ENCODE measurements around the gene SRGAP2C.
"Not testable (repeated sequence)": the region's sequence is repeated elsewhere in the genome, so short reads cannot be mapped to it uniquely, and the experiment has no call there.

DNA sequence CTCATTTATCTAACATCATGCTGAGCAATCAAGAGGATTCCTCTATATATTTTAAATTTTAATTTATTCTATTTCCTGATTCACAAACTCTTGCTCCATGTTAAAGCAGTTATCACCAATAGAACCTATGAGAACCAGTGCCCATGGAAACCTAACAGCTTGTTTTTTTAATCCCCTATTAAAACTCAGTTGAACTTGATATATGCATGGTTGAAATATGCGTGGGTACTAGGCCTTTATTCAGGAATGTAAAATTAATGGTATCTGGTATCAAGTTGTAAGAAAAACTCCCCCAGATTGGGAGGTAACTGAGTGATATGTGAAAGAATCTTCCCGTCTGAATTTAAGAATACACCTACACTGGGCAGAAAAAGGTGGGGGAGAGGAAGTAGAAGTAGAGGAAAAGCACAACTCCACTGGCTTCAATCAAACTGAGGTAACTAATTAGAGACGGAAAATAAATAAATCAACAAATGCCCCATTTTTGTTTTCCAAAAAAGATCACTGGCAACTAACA lies 16.6 kb upstream of the SRGAP2C start:
- TF ChIP-seq, protein P1, sequence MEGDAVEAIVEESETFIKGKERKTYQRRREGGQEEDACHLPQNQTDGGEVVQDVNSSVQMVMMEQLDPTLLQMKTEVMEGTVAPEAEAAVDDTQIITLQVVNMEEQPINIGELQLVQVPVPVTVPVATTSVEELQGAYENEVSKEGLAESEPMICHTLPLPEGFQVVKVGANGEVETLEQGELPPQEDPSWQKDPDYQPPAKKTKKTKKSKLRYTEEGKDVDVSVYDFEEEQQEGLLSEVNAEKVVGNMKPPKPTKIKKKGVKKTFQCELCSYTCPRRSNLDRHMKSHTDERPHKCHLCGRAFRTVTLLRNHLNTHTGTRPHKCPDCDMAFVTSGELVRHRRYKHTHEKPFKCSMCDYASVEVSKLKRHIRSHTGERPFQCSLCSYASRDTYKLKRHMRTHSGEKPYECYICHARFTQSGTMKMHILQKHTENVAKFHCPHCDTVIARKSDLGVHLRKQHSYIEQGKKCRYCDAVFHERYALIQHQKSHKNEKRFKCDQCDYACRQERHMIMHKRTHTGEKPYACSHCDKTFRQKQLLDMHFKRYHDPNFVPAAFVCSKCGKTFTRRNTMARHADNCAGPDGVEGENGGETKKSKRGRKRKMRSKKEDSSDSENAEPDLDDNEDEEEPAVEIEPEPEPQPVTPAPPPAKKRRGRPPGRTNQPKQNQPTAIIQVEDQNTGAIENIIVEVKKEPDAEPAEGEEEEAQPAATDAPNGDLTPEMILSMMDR (IDR thresholded peaks at IDR 0.05; ENCODE audit: low read depth, low read length, missing input control), result not testable (repeated sequence)
- TF ChIP-seq RAD21 (IDR thresholded peaks at IDR 0.05); GABPA (IDR thresholded peaks at IDR 0.05 in 1 of 2, conservative IDR thresholded peaks at IDR 0.05 in 1 of 2); SP1 (IDR thresholded peaks at IDR 0.05): not testable (repeated sequence)
